ENCODE data around the gene ZFP69. TPM values are rescaled to one million over a fixed set of nuclear protein-coding genes. Genes with fewer than 3 reads are reported as not detected.

The ZFP69 gene
- total RNA-seq, 6 experiments from 2014 or later = 0.88 to 2.2 (median 1.5) TPM

- no peak for ATAC-seq
- no peaks in the 10 kb centered on the region for H3K27me3 ChIP-seq
- H3K36me3 ChIP-seq = no peaks in the 10 kb centered on the region
- 87% methylated on average over 3 of the region's 4 CpGs for WGBS (ENCODE audit: insufficient coverage, low coverage, low lambda C conversion rate, missing lambda C conversion rate)
- TF ChIP-seq POLR2A (IDR thresholded peaks at IDR 0.05) (no peak), CTCF (IDR thresholded peaks at IDR 0.05) (no peak)
- intact Hi-C loops (cut with DNase I) = no loop called here
- DNase-seq = no peak
- no peaks in the 10 kb centered on the region for H3K4me1 ChIP-seq
- no peak overlapping the region for H3K4me3 ChIP-seq
- H3K27ac ChIP-seq = no peak overlapping the region
- no peaks in the 10 kb centered on the region for H3K9me3 ChIP-seq
Observed at GRCh38 chr1:40435876-40436275, 41.2 kb upstream of the ZFP69 start.

- DNase-seq = no peak
- intact Hi-C loops (cut with DNase I) = no loop called here
- H3K4me1 ChIP-seq = no peaks in the 10 kb centered on the region
- no peaks in the 10 kb centered on the region for H3K36me3 ChIP-seq
- WGBS (ENCODE audit: insufficient coverage, low coverage, low lambda C conversion rate, missing lambda C conversion rate) = 43% methylated on average over 3 of the region's 3 CpGs
- no peaks in the 10 kb centered on the region for H3K9me3 ChIP-seq
- TF ChIP-seq POLR2A (IDR thresholded peaks at IDR 0.05) (no peak), CTCF (IDR thresholded peaks at IDR 0.05) (peak; percentile 66 to 82 (median 76))
- no peaks in the 10 kb centered on the region for H3K27me3 ChIP-seq
- peak; percentile 89 to 92 (median 90) for ATAC-seq
- no peak overlapping the region for H3K27ac ChIP-seq
- no peak overlapping the region for H3K4me3 ChIP-seq
Observed at GRCh38 chr1:40438391-40439015, 38.6 kb upstream of the ZFP69 start.

GRCh38 chr1:40439247-40439646 lies 37.8 kb upstream of the ZFP69 start:
- TF ChIP-seq POLR2A (IDR thresholded peaks at IDR 0.05) (no peak), CTCF (IDR thresholded peaks at IDR 0.05) (no peak)
- intact Hi-C loops (cut with DNase I) = no loop called here
- no peak overlapping the region for H3K4me3 ChIP-seq
- H3K36me3 ChIP-seq = no peaks in the 10 kb centered on the region
- WGBS (ENCODE audit: insufficient coverage, low coverage, low lambda C conversion rate, missing lambda C conversion rate) = 73% methylated on average over 5 of the region's 5 CpGs
- H3K9me3 ChIP-seq = no peaks in the 10 kb centered on the region
- ATAC-seq (no peak), DNase-seq (no peak)
- H3K27me3 ChIP-seq = no peaks in the 10 kb centered on the region
- no peaks in the 10 kb centered on the region for H3K4me1 ChIP-seq
- no peak overlapping the region for H3K27ac ChIP-seq

- no peaks in the 10 kb centered on the region for H3K27me3 ChIP-seq
- peaks cover 0 to 3% (median under 1%) of the 10 kb centered on the region in 4 donors for H3K9me3 ChIP-seq
- 0% methylated on average over 21 of the region's 64 CpGs for WGBS (ENCODE audit: insufficient coverage, low coverage, low lambda C conversion rate, missing lambda C conversion rate)
- ATAC-seq (peak; percentile 99), DNase-seq (peak; percentile 93 to 95 (median 93))
- intact Hi-C loops (cut with DNase I) = no loop called here
- peak within 1 kb of the TSS; percentile 16 to 76 (median 38) for H3K27ac ChIP-seq
- H3K4me1 ChIP-seq = peaks cover 0 to 11% (median 2%) of the 10 kb centered on the region in 4 donors
- TF ChIP-seq CTCF (IDR thresholded peaks at IDR 0.05) = peak in 2 of 4 donors; percentile 5 to 17
- peak; percentile 75 for TF ChIP-seq POLR2A (IDR thresholded peaks at IDR 0.05)
- no peaks in the 10 kb centered on the region for H3K36me3 ChIP-seq
- H3K4me3 ChIP-seq = peak within 1 kb of the TSS; percentile 58 to 94 (median 81)
Observed at GRCh38 chr1:40449684-40450494, 27.2 kb upstream of the ZFP69 start, which contains the start of gene ZFP69B. Gene ZFP69B, plus strand, starts transcription at chr1:40450476. Its CDS starts 486 bp downstream, at chr1:40450962.

Data from right lobe of liver (tissue), 6 donors.